ENCODE measurements around the gene UQCR11.

UQCR11 gene

DNA sequence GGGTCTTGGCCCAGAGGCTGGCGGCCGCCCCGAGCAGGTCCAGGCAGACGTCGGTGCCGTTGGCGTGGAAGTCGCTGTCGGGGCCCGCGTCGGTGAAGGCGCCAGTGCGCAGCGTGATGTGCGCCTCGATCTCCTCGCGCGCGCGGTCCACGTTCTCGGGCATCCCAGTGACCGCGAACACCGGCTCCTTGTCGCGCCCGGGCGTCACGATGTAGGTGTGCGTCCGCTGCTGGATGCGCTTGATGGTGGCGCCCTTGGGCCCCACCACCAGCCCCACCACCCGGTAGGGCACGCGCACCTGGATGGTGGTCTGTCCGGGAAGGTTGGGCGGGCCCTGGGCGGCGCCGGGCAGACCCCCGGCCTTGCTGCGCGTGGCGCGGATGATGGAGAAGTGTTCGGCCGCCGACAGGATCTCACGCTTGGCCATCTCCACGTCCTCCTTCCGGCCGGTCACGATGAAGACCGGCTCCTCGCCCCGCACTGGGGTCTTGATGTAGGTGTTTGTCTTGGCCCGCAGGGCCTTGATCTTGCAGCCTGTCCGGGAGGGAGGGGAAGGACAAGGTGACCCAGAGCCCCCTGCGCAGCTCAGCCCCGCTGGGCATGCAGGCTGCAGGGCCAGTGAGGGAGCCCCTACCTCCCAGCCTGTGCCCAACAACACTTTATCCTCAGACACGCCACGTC lies 48.7 kb downstream of the UQCR11 start:
- H3K36me3 ChIP-seq (ENCODE audit: control insufficient read depth, insufficient read depth, low read length): peaks cover 21% of the 10 kb centered on the region
- no peaks in the 10 kb centered on the region for H3K4me1 ChIP-seq (ENCODE audit: control insufficient read depth, insufficient read depth, low read length)
- no peak overlapping the region for H3K27ac ChIP-seq (ENCODE audit: low read depth, low read length)
- H3K4me3 ChIP-seq (ENCODE audit: low read depth, low read length): no peak overlapping the region
- H3K9me3 ChIP-seq (ENCODE audit: control insufficient read depth, insufficient read depth, low read length): no peaks in the 10 kb centered on the region
- H3K27me3 ChIP-seq (ENCODE audit: control insufficient read depth, insufficient read depth, low read length): no peaks in the 10 kb centered on the region
- no peak overlapping the region for H3K9ac ChIP-seq (ENCODE audit: low read depth, low read length)

DNA sequence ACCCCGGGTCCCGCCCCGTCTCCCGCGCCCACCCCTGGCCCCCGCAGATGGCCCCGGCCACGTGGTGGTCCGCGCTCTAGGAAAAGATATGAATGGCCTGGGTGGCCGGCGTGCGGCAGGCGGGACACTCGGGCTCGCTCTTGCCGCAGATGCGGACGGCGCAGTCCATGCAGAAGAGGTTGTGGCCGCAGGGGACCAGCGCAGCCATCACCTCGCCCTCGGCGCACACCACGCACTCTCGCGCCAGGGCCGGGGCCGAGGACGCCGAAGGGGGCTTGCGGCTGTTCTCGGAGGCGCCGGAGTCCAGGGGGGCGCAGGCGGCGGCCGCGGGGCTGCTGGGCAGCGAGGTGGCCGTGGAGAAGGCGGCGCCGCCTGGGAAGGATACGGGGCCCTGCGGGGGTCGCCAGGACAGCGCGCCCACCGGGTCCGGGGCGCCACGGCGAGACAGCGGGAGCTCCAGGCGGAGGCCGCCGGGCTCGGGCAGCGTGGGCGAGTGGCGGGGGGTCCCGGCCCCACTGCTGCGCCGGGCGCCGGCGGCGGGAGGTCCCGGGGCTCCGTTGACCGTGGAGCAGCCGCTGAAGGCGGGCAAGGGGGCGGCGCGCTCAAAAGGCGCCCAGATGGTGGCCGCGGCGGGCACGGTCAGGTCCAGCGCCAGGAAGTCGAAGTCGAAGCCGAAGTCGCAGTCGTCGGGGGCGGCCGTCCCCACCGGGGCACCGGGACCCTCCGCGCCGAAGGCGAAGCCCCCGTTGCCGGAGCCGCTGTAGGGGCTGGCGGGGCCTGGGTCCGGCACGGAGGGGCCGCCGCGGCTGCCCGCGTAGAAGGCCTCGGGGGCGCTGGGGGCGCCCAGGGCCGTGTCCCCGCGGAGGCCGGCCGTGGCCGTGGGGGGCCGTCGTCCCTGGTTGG lies 49.5 kb downstream of the UQCR11 start:
- H3K9me3 ChIP-seq (ENCODE audit: control insufficient read depth, insufficient read depth, low read length): no peaks in the 10 kb centered on the region
- no peaks in the 10 kb centered on the region for H3K4me1 ChIP-seq (ENCODE audit: control insufficient read depth, insufficient read depth, low read length)
- peaks cover 18% of the 10 kb centered on the region for H3K36me3 ChIP-seq (ENCODE audit: control insufficient read depth, insufficient read depth, low read length)
- no peak overlapping the region for H3K9ac ChIP-seq (ENCODE audit: low read depth, low read length)
- H3K27ac ChIP-seq (ENCODE audit: low read depth, low read length): no peak overlapping the region
- no peaks in the 10 kb centered on the region for H3K27me3 ChIP-seq (ENCODE audit: control insufficient read depth, insufficient read depth, low read length)
- H3K4me3 ChIP-seq (ENCODE audit: low read depth, low read length): no peak overlapping the region

DNA sequence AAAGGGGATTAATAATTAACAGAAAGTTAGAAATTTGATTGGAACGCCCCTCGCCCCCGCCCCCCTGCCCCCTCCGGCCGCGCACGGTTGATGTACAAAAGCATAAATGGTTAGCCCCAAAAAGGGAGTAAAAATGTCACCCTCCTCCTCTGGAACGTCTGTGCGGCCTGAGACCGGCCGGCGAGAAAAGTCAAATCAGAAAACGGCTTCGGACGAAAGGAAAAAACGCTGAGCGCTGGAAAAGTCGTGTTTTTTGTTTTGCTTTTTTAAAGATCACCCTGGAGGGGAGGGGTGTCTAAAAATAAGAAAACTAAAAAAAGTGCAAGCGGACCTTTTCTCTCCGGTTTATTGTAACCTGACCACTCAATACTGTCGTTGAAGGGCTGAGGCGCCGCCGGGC lies 50.3 kb downstream of the UQCR11 start:
- H3K9ac ChIP-seq (ENCODE audit: low read depth, low read length): no peak overlapping the region
- no peaks in the 10 kb centered on the region for H3K27me3 ChIP-seq (ENCODE audit: control insufficient read depth, insufficient read depth, low read length)
- H3K27ac ChIP-seq (ENCODE audit: low read depth, low read length): no peak overlapping the region
- no peak overlapping the region for H3K4me3 ChIP-seq (ENCODE audit: low read depth, low read length)
- H3K9me3 ChIP-seq (ENCODE audit: control insufficient read depth, insufficient read depth, low read length): no peaks in the 10 kb centered on the region
- no peaks in the 10 kb centered on the region for H3K4me1 ChIP-seq (ENCODE audit: control insufficient read depth, insufficient read depth, low read length)
- peaks cover 15% of the 10 kb centered on the region for H3K36me3 ChIP-seq (ENCODE audit: control insufficient read depth, insufficient read depth, low read length)

DNA sequence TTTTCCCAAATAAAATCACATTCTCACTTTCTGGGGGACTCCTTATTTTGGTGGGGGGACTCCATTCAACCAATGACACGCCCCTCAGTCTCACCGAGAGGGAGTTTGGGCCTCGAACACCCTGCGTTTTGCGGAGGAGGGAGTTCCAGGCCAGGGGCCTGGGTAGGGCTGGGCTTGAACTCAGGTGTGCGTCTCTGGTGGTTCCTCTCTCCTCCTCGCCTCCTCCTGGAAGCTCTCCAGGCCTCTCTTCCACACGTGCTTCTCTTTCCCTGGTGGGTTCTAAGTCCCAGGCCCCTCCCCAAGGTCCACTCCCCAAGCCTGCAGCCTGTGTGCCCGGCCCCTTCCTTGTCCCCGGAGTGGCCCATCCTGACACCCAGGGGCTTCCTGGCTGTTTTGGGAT lies 51.8 kb downstream of the UQCR11 start:
- no peak overlapping the region for H3K4me3 ChIP-seq (ENCODE audit: low read depth, low read length)
- H3K27me3 ChIP-seq (ENCODE audit: control insufficient read depth, insufficient read depth, low read length): no peaks in the 10 kb centered on the region
- peaks cover 12% of the 10 kb centered on the region for H3K36me3 ChIP-seq (ENCODE audit: control insufficient read depth, insufficient read depth, low read length)
- no peak overlapping the region for H3K27ac ChIP-seq (ENCODE audit: low read depth, low read length)
- no peaks in the 10 kb centered on the region for H3K4me1 ChIP-seq (ENCODE audit: control insufficient read depth, insufficient read depth, low read length)
- no peak overlapping the region for H3K9ac ChIP-seq (ENCODE audit: low read depth, low read length)
- no peaks in the 10 kb centered on the region for H3K9me3 ChIP-seq (ENCODE audit: control insufficient read depth, insufficient read depth, low read length)

DNA sequence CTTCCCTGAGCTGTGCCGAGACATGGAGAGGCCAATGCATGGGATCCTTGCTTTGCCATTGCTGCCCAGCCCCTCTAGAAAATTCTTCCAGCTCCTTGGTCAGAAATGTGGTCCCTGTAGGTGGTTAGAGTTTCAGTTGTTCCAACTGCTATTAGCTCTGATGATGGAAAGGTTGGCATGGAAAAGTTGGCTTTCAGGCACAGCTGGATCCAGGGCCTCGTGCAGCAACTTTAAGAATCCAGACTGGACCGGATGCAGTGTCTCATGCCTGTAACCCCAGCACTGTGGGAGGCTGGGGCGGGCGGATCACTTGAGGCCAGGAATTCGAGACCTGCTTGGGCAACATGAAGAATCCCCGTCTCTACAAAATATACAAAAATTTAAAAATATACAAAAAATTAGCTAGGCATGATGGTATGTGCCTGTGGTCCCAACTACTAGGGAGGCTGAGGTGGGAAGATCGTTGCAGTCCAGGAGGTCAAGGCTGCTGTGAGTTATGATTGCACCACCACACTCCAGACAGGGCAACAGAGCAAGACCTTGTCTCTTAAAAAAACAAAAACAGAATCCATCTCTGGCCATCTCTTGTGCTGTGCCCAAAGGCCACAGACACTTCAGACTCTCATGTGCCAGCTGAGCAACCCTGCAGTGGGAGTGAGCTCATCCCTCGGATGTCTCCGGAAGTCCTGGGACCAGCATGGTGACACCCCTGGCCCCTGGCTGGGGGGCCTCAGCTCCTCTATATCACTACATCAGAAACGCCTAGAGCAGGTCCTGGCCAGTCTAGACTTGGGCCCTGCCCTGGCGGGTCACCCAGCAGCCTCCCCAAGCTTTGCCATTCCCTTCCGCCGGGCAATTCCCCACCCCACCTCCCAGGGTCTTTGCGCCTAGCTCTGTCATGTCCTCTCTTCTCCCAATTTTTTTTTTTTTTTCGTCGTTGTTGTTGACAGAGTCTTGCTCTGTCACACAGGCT lies 53.9 kb downstream of the UQCR11 start:
- Histone ChIP-seq H3K27ac (ENCODE audit: low read depth, low read length) (no peak overlapping the region), H3K27me3 (ENCODE audit: control insufficient read depth, insufficient read depth, low read length) (no peaks in the 10 kb centered on the region), H3K36me3 (ENCODE audit: control insufficient read depth, insufficient read depth, low read length) (peaks cover 5% of the 10 kb centered on the region), H3K9me3 (ENCODE audit: control insufficient read depth, insufficient read depth, low read length) (no peaks in the 10 kb centered on the region), H3K4me1 (ENCODE audit: control insufficient read depth, insufficient read depth, low read length) (no peaks in the 10 kb centered on the region), H3K4me3 (ENCODE audit: low read depth, low read length) (no peak overlapping the region), H3K9ac (ENCODE audit: low read depth, low read length) (no peak overlapping the region)

DNA sequence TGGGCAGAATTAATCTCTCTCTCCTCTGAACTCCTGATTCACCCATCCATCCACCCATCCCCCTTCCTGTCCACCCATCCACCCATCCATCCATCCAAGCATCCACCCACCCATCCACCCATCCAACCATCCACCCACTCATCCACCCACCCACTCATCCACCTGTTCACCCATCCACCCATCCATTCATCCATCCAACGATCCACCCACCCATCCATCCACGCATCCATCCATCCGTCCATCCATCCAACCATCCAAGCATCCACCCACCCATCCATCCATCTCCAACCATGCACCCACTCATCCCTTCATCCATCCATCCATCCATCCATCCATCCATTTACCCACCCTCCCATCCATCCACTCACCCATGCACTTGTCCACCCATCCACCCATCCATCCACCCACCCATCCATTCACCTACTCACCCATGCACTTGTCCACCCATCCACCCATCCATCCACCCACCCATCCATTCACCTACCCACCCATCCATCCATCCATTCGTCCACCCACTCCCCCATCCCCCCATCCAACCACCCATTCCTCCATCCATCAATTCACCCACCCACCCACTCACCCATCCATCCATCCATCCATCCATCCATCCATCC lies 55.8 kb downstream of the UQCR11 start:
- Histone ChIP-seq H3K27ac (ENCODE audit: low read depth, low read length) (no peak overlapping the region), H3K9ac (ENCODE audit: low read depth, low read length) (no peak overlapping the region), H3K4me1 (ENCODE audit: control insufficient read depth, insufficient read depth, low read length) (no peaks in the 10 kb centered on the region), H3K9me3 (ENCODE audit: control insufficient read depth, insufficient read depth, low read length) (no peaks in the 10 kb centered on the region), H3K4me3 (ENCODE audit: low read depth, low read length) (no peak overlapping the region), H3K27me3 (ENCODE audit: control insufficient read depth, insufficient read depth, low read length) (no peaks in the 10 kb centered on the region), H3K36me3 (ENCODE audit: control insufficient read depth, insufficient read depth, low read length) (no peaks in the 10 kb centered on the region)

Data from HUES48 (cell line).